Neural cell (in vitro differentiated cells): Measurements from ENCODE around the gene CNOT4. TPM values are rescaled to one million over a fixed set of nuclear protein-coding genes. Genes with fewer than 3 reads are reported as not detected.

Experiments used
- H2AFZ ChIP-seq: fragments of 200-600, 300-800 bp; sonication (generic), shearing (Covaris generic); 2 replicates; pipeline ENCODE4 v1.6.0; 2014; ENCODE audit warnings: low read depth, mild to moderate bottlenecking, antibody characterized with exemption, low read length, moderate library complexity
- H3F3A ChIP-seq: fragments of 200-600 bp; shearing (Covaris generic); 2 replicates; pipeline ENCODE4 v1.6.1; 2016; ENCODE audit warnings: mild to moderate bottlenecking, moderate library complexity, mixed read lengths, antibody characterized with exemption, low read length; ENCODE audit not compliant: insufficient read depth, poor library complexity, severe bottlenecking
- H3K27ac ChIP-seq: fragments of 200-600, 300-800 bp; sonication (generic), shearing (Covaris generic); 2 replicates; pipeline ENCODE4 v1.5.1; 2014; ENCODE audit warnings: mild to moderate bottlenecking, low read length, moderate library complexity
- H3K27me3 ChIP-seq: fragments of 300-800, 200-600 bp; sonication (generic), shearing (Covaris generic); 2 replicates; pipeline ENCODE4 v1.6.0; 2014; ENCODE audit warnings: mild to moderate bottlenecking, low read depth, low read length, moderate library complexity; ENCODE audit not compliant: insufficient read depth
- H3K36me3 ChIP-seq: fragments of 300-800, 200-600 bp; sonication (generic), shearing (Covaris generic); 2 replicates; pipeline ENCODE4 v1.5.1; 2014; ENCODE audit warnings: mild to moderate bottlenecking, antibody characterized with exemption, low read length, moderate library complexity; ENCODE audit not compliant: insufficient read depth
- H3K4me2 ChIP-seq: fragments of 300-800, 200-600 bp; sonication (generic), shearing (Covaris generic); 2 replicates; pipeline ENCODE4 v1.6.0; 2014; ENCODE audit warnings: mild to moderate bottlenecking, low read length
- H3K4me3 ChIP-seq: fragments of 300-800, 200-600 bp; sonication (generic), shearing (Covaris generic); 2 replicates; pipeline ENCODE4 v1.5.1; 2014; ENCODE audit warnings: mild to moderate bottlenecking, low read length, moderate library complexity
- H3K79me2 ChIP-seq: fragments of 200-600 bp; shearing (Covaris generic); replicated peaks from 2 replicates; pipeline ENCODE4 v1.6.0; 2014; ENCODE audit warnings: mild to moderate bottlenecking, low read length, moderate library complexity; ENCODE audit not compliant: insufficient read depth
- H3K9ac ChIP-seq: fragments of 300-800, 200-600 bp; sonication (generic), shearing (Covaris generic); 2 replicates; pipeline ENCODE4 v1.6.1; 2016; ENCODE audit warnings: mild to moderate bottlenecking, low read length, mixed read lengths
- H3K9me2 ChIP-seq: fragments of 200-600 bp; shearing (Covaris generic); 2 replicates; pipeline ENCODE4 v1.6.1; 2016; ENCODE audit warnings: mild to moderate bottlenecking, low read length, mixed read lengths; ENCODE audit not compliant: insufficient read depth
- H3K9me3 ChIP-seq: fragments of 200-600, 300-800 bp; sonication (generic), shearing (Covaris generic); 2 replicates; pipeline ENCODE4 v1.6.1; 2016; ENCODE audit warnings: mild to moderate bottlenecking, mixed run types, low read length, moderate library complexity, mixed read lengths
- H4K20me1 ChIP-seq: fragments of 200-600 bp; shearing (Covaris generic); 2 replicates; pipeline ENCODE4 v1.6.1; 2016; ENCODE audit warnings: mild to moderate bottlenecking, mixed run types; ENCODE audit not compliant: insufficient read depth
- MXI1 ChIP-seq: fragments of 450-650 bp; conservative IDR thresholded peaks from 2 replicates; pipeline ENCODE4 v1.6.1; 2014; ENCODE audit warnings: antibody characterized with exemption, mild to moderate bottlenecking; ENCODE audit not compliant: poor library complexity, severe bottlenecking
- POLR2AphosphoS5 ChIP-seq: IDR thresholded peaks from 2 replicates; pipeline ENCODE4 v1.6.1; 2012
- RAD21 ChIP-seq: fragments of 450-650 bp; conservative IDR thresholded peaks from 2 replicates; pipeline ENCODE4 v1.6.1; 2014; ENCODE audit warnings: antibody characterized with exemption, mild to moderate bottlenecking, moderate library complexity
- SMC3 ChIP-seq: fragments of 450-650 bp; conservative IDR thresholded peaks from 2 replicates; pipeline ENCODE4 v1.6.1; 2014; ENCODE audit warnings: antibody characterized with exemption, mild to moderate bottlenecking, moderate library complexity; ENCODE audit not compliant: poor library complexity
- TAF1 ChIP-seq: IDR thresholded peaks from 2 replicates; pipeline ENCODE4 v1.6.1; 2012; ENCODE audit warnings: low read depth
- polyA plus RNA-seq: library from polyadenylated mRNA; depleted of rRNA; stranded (reverse); fragments of >200 nt; gene quantifications from 2 replicates; pipeline ENCODE4 v1.2.3, GENCODE V29; 2014
- TF ChIP-seq, protein P1 (sequence below): IDR thresholded peaks from 2 replicates; pipeline ENCODE4 v1.6.1; 2012; ENCODE audit warnings: borderline replicate concordance

Gene CNOT4
- polyA plus RNA-seq, 1 donor from 2014 or later, result 6.4 TPM

- no peak overlapping the region for H3K4me2 ChIP-seq
- H3K4me3 ChIP-seq, result no peak overlapping the region
- H4K20me1 ChIP-seq, result no peaks in the 10 kb centered on the region
- H3K27ac ChIP-seq, result no peak overlapping the region
- H2AFZ ChIP-seq, result no peak overlapping the region
- H3F3A ChIP-seq, result no peaks in the 10 kb centered on the region
- H3K36me3 ChIP-seq, result no peaks in the 10 kb centered on the region
- TF ChIP-seq MXI1 (no peak), TAF1 (no peak), SMC3 (no peak)
- TF ChIP-seq, protein P1, sequence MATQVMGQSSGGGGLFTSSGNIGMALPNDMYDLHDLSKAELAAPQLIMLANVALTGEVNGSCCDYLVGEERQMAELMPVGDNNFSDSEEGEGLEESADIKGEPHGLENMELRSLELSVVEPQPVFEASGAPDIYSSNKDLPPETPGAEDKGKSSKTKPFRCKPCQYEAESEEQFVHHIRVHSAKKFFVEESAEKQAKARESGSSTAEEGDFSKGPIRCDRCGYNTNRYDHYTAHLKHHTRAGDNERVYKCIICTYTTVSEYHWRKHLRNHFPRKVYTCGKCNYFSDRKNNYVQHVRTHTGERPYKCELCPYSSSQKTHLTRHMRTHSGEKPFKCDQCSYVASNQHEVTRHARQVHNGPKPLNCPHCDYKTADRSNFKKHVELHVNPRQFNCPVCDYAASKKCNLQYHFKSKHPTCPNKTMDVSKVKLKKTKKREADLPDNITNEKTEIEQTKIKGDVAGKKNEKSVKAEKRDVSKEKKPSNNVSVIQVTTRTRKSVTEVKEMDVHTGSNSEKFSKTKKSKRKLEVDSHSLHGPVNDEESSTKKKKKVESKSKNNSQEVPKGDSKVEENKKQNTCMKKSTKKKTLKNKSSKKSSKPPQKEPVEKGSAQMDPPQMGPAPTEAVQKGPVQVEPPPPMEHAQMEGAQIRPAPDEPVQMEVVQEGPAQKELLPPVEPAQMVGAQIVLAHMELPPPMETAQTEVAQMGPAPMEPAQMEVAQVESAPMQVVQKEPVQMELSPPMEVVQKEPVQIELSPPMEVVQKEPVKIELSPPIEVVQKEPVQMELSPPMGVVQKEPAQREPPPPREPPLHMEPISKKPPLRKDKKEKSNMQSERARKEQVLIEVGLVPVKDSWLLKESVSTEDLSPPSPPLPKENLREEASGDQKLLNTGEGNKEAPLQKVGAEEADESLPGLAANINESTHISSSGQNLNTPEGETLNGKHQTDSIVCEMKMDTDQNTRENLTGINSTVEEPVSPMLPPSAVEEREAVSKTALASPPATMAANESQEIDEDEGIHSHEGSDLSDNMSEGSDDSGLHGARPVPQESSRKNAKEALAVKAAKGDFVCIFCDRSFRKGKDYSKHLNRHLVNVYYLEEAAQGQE, result no peak
- no peak overlapping the region for H3K9ac ChIP-seq
- no peaks in the 10 kb centered on the region for H3K27me3 ChIP-seq
- no peaks in the 10 kb centered on the region for H3K9me2 ChIP-seq
- peaks cover 7% of the 10 kb centered on the region for H3K79me2 ChIP-seq
- no peaks in the 10 kb centered on the region for H3K9me3 ChIP-seq
These were observed 82.7 kb downstream of the CNOT4 start for GRCh38 chr7:135427166-135427565.

GRCh38 chr7:135425036-135425435 lies 84.9 kb downstream of the CNOT4 start:
- no peaks in the 10 kb centered on the region for H3F3A ChIP-seq
- no peak overlapping the region for H3K4me3 ChIP-seq
- H3K27me3 ChIP-seq, result no peaks in the 10 kb centered on the region
- no peaks in the 10 kb centered on the region for H3K36me3 ChIP-seq
- H4K20me1 ChIP-seq, result no peaks in the 10 kb centered on the region
- H3K9me2 ChIP-seq, result no peaks in the 10 kb centered on the region
- H3K9me3 ChIP-seq, result no peaks in the 10 kb centered on the region
- no peak overlapping the region for H3K27ac ChIP-seq
- no peak for TF ChIP-seq RAD21
- TF ChIP-seq TAF1, result no peak
- no peak overlapping the region for H3K4me2 ChIP-seq
- H2AFZ ChIP-seq, result no peak overlapping the region
- H3K79me2 ChIP-seq, result peaks cover 7% of the 10 kb centered on the region
- no peak overlapping the region for H3K9ac ChIP-seq

DNA sequence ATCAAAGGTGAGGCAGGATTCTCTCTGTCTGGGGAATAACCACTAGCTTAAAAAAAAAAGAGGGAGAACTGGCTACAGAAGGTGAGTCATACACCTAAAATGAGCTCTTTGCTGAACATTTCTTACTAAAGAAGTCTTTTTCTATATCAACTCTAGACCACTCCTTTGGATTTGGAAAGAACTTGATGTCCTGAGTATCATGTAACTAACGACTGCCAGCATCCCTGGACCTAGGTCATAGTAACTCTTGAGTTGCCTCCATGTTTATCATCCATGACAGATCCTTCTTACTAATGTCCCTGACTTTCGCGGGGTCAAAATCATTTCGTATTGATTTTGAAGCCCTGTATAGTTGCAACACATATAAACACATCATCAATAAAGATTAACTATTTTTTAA lies 89.1 kb downstream of the CNOT4 start:
- no peak overlapping the region for H3K4me3 ChIP-seq
- H3K79me2 ChIP-seq, result peaks cover 7% of the 10 kb centered on the region
- no peaks in the 10 kb centered on the region for H3K9me2 ChIP-seq
- no peak overlapping the region for H3K27ac ChIP-seq
- H2AFZ ChIP-seq, result no peak overlapping the region
- H3K4me2 ChIP-seq, result no peak overlapping the region
- no peaks in the 10 kb centered on the region for H3K27me3 ChIP-seq
- H3K9ac ChIP-seq, result no peak overlapping the region
- TF ChIP-seq POLR2AphosphoS5, result no peak
- TF ChIP-seq, protein P1, result no peak
- no peaks in the 10 kb centered on the region for H3F3A ChIP-seq
- no peaks in the 10 kb centered on the region for H4K20me1 ChIP-seq
- no peaks in the 10 kb centered on the region for H3K9me3 ChIP-seq
- no peaks in the 10 kb centered on the region for H3K36me3 ChIP-seq
